Mucosa of descending colon (tissue), 3 donors: ENCODE results near the gene SLC24A4. TPM values are rescaled to one million over a fixed set of nuclear protein-coding genes. Genes with fewer than 3 reads are reported as not detected.

ENCODE experiments used
- ATAC-seq: fragments of 200-7000 bp; cut with Tn5 transposase; one replicate; pipeline ENCODE4 v1.9.1; 2020; ENCODE audit warnings: mild to moderate bottlenecking, moderate library complexity
- DNase-seq, 3 donors: peaks; one replicate each; pipeline ENCODE4 v3.0.0-alpha.2; 2020
- H3K36me3 ChIP-seq: fragments of 200-600 bp; one replicate; pipeline ENCODE4 v1.8.0; 2021; ENCODE audit warnings: low read depth, mild to moderate bottlenecking
- H3K4me1 ChIP-seq: fragments of 200-600 bp; one replicate; pipeline ENCODE4 v1.8.0; 2021; ENCODE audit warnings: low read depth, mild to moderate bottlenecking
- H3K4me3 ChIP-seq: fragments of 200-600 bp; one replicate; pipeline ENCODE4 v1.8.0; 2021; ENCODE audit warnings: mild to moderate bottlenecking
- H3K9me3 ChIP-seq: fragments of 200-600 bp; one replicate; pipeline ENCODE4 v1.8.0; 2021; ENCODE audit warnings: mild to moderate bottlenecking
- intact Hi-C, 2 donors: fragments of 100-400 bp; cut with DNase I in 1 of 2; cut with micrococcal nuclease in 1 of 2; formaldehyde crosslinking; loops; one replicate each; pipeline versions ENCODE4 v1.11.0 to v1.11.1; 2022; cut with DNase I, micrococcal nuclease
- total RNA-seq, 3 donors: library from RNA; stranded (reverse); fragmentation: NEBNext Ultra II Directional in 2 of 3; extraction: Animal tissue kit (Norgen Biotek cat#: 25700) in 2 of 3; gene quantifications; one replicate each; pipeline versions ENCODE4 v1.2.1 to v1.2.4, GENCODE V29; 2021 to 2023
- TF ChIP-seq, protein P1 (sequence below): fragments of 200-600 bp; IDR thresholded peaks from one replicate; pipeline ENCODE4 v1.8.0; 2022; ENCODE audit warnings: antibody characterized with exemption, mild to moderate bottlenecking
- donor health status: DM: no; HTN: no; CAD: no; lungs with moderate emphysema.
- donor health status: DM: no; HTN: no; CAD: no.
- donor health status: DM: no; HTN: yes; CAD: no.

SLC24A4 gene
- total RNA-seq, 3 donors from 2014 or later, result 0.14 to 0.63 (median 0.27) TPM

DNA sequence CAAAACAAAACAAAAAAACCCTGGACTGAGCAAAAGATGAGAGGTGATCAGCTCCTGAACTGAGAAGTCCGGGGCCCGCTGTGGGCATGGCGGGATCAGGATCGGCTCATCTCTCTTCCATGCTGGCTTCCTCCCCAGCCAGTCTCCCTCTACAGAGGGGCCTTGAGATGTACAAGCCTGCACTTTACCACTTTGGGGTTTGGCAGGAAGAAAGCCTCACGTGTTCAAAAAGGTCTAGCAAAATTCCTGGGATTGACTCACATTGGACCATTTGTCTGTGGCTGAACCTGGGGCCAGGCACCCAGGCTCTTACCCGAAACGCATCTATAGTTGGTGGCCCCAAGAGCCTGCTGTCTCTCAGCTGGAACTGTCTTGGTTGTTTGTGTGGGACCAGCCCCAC is 89.0 kb downstream of the SLC24A4 start:
- Histone ChIP-seq H3K9me3 (no peaks in the 10 kb centered on the region), H3K4me3 (no peak overlapping the region), H3K4me1 (peaks cover 5% of the 10 kb centered on the region), H3K36me3 (no peaks in the 10 kb centered on the region)
- DNase-seq (no peak), ATAC-seq (no peak)
- intact Hi-C loops, result no loop called here
- TF ChIP-seq, protein P1, sequence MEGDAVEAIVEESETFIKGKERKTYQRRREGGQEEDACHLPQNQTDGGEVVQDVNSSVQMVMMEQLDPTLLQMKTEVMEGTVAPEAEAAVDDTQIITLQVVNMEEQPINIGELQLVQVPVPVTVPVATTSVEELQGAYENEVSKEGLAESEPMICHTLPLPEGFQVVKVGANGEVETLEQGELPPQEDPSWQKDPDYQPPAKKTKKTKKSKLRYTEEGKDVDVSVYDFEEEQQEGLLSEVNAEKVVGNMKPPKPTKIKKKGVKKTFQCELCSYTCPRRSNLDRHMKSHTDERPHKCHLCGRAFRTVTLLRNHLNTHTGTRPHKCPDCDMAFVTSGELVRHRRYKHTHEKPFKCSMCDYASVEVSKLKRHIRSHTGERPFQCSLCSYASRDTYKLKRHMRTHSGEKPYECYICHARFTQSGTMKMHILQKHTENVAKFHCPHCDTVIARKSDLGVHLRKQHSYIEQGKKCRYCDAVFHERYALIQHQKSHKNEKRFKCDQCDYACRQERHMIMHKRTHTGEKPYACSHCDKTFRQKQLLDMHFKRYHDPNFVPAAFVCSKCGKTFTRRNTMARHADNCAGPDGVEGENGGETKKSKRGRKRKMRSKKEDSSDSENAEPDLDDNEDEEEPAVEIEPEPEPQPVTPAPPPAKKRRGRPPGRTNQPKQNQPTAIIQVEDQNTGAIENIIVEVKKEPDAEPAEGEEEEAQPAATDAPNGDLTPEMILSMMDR, result no peak

DNA sequence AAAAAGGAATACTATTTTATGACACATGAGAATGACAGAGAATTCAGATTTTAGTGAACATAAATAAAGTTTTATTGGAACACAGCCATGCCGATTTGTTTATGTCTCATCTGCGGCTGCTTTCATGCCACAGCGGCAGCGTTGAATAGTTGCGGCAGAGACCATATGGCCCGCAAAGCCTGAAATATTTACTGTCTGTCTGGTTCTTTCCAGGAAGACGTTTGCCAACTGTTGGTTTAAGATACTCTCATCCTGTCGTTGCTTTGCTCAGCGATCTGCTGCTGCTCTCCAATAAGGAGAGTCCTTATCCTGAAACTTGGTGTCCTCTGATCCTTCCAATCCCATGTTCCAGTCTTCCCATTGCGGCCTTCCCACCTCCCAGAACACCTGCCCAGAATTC is 89.9 kb downstream of the SLC24A4 start:
- Histone ChIP-seq H3K4me3 (no peak overlapping the region), H3K36me3 (no peaks in the 10 kb centered on the region), H3K4me1 (peaks cover 5% of the 10 kb centered on the region), H3K9me3 (no peaks in the 10 kb centered on the region)
- DNase-seq (no peak), ATAC-seq (no peak)
- TF ChIP-seq, protein P1, result no peak
- intact Hi-C loops, result no loop called here

GRCh38 chr14:92413379-92413778 is 90.4 kb downstream of the SLC24A4 start:
- Histone ChIP-seq H3K4me1 (peaks cover 5% of the 10 kb centered on the region), H3K4me3 (no peak overlapping the region), H3K9me3 (peaks cover under 1% of the 10 kb centered on the region), H3K36me3 (no peaks in the 10 kb centered on the region)
- intact Hi-C loops, result no loop called here
- TF ChIP-seq, protein P1, result no peak
- DNase-seq (no peak), ATAC-seq (peak; percentile 40)

- H3K4me3 ChIP-seq, result no peak overlapping the region
- TF ChIP-seq, protein P1, result no peak
- ATAC-seq (no peak), DNase-seq (no peak)
- peaks cover 3% of the 10 kb centered on the region for H3K9me3 ChIP-seq
- no peaks in the 10 kb centered on the region for H3K4me1 ChIP-seq
- H3K36me3 ChIP-seq, result no peaks in the 10 kb centered on the region
- intact Hi-C loops, result no loop called here
These were observed 91.9 kb downstream of the SLC24A4 start for GRCh38 chr14:92414690-92415445.

- TF ChIP-seq, protein P1, result no peak
- Histone ChIP-seq H3K4me1 (no peaks in the 10 kb centered on the region), H3K9me3 (peaks cover 3% of the 10 kb centered on the region), H3K4me3 (no peak overlapping the region), H3K36me3 (no peaks in the 10 kb centered on the region)
- DNase-seq (no peak), ATAC-seq (no peak)
- intact Hi-C loops, result no loop called here
These were observed 93.0 kb downstream of the SLC24A4 start for GRCh38 chr14:92415969-92416368.
